ENCODE results near the gene FAM3A. TPM values are rescaled to one million over a fixed set of nuclear protein-coding genes. Genes with fewer than 3 reads are reported as not detected.
"Not testable (repeated sequence)": the region's sequence is repeated elsewhere in the genome, so short reads cannot be mapped to it uniquely, and the experiment has no call there.

FAM3A gene, protein sequence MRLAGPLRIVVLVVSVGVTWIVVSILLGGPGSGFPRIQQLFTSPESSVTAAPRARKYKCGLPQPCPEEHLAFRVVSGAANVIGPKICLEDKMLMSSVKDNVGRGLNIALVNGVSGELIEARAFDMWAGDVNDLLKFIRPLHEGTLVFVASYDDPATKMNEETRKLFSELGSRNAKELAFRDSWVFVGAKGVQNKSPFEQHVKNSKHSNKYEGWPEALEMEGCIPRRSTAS
- total RNA-seq: 10 to 100 TPM; 38.8 to 42.6 (median 41.3) TPM

DNA sequence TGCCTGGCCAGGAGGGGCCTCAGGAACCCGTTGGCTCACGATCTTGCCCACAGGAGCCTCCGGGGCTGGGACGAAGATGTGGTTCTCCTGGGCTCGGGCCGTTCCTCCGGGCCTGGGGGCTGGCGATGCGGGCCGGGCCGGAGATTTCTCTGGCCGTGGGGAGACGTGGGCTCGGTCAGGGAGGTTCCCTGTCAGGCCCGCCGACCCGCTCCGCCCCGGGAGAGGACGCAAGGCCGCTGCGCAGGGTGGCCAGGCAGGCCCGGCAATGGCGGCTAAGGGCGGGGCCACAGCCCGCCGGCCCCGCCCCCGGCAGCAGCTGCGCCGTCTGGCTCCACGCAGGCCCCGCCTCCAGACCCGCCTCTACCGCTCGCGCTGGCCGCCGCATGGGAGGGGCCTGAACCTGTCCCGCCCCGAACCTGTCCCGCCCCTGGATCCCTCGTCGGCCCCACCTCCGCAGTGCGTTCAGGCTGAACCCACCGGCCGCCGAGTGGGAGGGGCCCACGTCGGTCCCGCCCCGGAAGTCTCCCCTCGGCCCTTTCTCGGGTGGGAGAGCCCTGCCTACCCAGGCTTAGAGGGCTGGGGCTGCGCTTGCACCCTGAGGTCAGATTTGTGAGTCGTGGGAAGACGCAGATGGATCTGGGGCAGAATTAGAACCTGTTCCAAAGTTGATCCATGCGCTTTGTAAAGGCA is at the start of gene FAM3A:
TSS of gene FAM3A (minus strand) at position 267 of the 690 bp plus-strand sequence. CDS start 460 bp downstream, outside the sequence.
- TF ChIP-seq POLR2AphosphoS5 (IDR thresholded peaks at IDR 0.05): peak; percentile 62 to 89 (median 85)
- peak; percentile 71 for TF ChIP-seq POLR2A (IDR thresholded peaks at IDR 0.05)
- TF ChIP-seq, protein P1, sequence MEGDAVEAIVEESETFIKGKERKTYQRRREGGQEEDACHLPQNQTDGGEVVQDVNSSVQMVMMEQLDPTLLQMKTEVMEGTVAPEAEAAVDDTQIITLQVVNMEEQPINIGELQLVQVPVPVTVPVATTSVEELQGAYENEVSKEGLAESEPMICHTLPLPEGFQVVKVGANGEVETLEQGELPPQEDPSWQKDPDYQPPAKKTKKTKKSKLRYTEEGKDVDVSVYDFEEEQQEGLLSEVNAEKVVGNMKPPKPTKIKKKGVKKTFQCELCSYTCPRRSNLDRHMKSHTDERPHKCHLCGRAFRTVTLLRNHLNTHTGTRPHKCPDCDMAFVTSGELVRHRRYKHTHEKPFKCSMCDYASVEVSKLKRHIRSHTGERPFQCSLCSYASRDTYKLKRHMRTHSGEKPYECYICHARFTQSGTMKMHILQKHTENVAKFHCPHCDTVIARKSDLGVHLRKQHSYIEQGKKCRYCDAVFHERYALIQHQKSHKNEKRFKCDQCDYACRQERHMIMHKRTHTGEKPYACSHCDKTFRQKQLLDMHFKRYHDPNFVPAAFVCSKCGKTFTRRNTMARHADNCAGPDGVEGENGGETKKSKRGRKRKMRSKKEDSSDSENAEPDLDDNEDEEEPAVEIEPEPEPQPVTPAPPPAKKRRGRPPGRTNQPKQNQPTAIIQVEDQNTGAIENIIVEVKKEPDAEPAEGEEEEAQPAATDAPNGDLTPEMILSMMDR (IDR thresholded peaks at IDR 0.05): no peak
- Histone ChIP-seq H3K27ac (peak within 1 kb of the TSS; percentile 82 to 90), H3K4me3 (peak within 1 kb of the TSS; percentile 66 to 88 (median 66)), H3K9me3 (no peaks in the 10 kb centered on the region), H3K4me1 (no peaks in the 10 kb centered on the region), H3K36me3 (no peaks in the 10 kb centered on the region), H3K27me3 (peaks cover 0 to 20% of the 10 kb centered on the region in 2 donors)
- intact Hi-C loops (cut with DNase I; ENCODE audit: low total_unique reads): loop anchor here (2.0 kb wide), 1 partner anchor 23 kb away; no protein-coding TSS in a partner anchor
- peak; percentile 92 to 94 for DNase-seq (ENCODE audit: low spot score in 2 of 2)

DNA sequence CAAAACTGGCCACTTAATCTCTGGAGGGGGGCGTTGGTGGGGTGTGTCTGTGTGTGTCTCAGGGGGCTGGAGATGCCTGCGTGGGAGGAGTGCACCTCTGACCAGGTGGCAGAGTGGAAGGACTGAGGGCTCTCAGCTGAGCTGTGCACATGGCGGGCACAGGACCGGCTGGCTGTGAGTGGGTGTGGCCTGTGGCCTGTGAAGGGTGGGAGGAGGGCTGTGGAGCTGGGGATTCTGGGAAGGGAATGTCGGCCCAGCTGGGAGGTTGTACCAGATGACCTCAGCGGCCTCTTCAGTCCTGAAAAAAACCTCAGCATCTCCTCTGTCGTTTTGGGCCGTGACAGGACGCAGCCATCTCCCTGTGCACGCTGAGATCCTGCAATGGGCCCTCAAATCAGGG is 46.3 kb upstream of the FAM3A start:
- H3K4me1 ChIP-seq; H3K4me3 ChIP-seq; H3K36me3 ChIP-seq; intact Hi-C loops (cut with DNase I; ENCODE audit: low total_unique reads); DNase-seq (ENCODE audit: low spot score in 2 of 2); H3K27ac ChIP-seq; H3K27me3 ChIP-seq; H3K9me3 ChIP-seq: not testable (repeated sequence)

DNA sequence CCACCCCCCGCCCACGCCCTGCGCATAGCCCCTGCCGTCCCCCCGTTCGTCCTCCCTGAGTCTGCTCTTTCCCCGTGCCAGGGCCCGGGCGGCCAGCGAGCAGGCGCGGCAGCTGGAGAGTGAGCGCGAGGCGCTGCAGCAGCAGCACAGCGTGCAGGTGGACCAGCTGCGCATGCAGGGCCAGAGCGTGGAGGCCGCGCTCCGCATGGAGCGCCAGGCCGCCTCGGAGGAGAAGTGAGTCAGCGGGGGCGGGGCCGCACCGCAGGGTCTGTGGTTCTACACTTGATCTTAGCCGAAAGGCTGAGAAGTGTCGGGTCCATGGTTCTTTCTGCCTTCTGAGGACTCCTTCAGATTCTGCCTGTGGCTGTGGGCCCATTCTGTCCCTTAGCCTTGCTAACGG is 44.3 kb upstream of the FAM3A start:
- H3K4me1 ChIP-seq; DNase-seq (ENCODE audit: low spot score in 2 of 2); H3K4me3 ChIP-seq; H3K27ac ChIP-seq; intact Hi-C loops (cut with DNase I; ENCODE audit: low total_unique reads); H3K27me3 ChIP-seq; H3K9me3 ChIP-seq; H3K36me3 ChIP-seq: not testable (repeated sequence)

DNA sequence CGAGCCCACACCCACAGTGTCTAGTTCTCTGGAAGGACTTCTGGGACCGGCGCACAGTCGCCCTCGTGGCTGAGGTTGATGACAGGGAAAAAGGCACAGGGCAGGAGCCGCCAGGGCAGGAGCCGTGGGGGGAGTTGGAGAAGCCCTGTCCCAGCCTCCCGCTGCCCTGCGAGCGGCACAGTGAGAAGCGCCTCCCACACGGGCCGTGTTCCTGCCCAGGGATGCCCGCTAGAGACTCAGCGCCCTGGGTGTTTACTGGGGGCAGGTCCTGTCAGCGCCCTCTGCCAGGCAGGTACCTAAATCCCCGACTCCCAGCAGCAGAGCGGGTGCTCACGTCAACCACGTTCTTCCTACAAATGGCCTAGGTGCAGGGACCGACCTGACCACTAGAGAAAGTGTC is 42.9 kb upstream of the FAM3A start:
- H3K27me3 ChIP-seq; intact Hi-C loops (cut with DNase I; ENCODE audit: low total_unique reads); H3K4me3 ChIP-seq; H3K27ac ChIP-seq; H3K4me1 ChIP-seq; H3K36me3 ChIP-seq; DNase-seq (ENCODE audit: low spot score in 2 of 2); H3K9me3 ChIP-seq: not testable (repeated sequence)

DNA sequence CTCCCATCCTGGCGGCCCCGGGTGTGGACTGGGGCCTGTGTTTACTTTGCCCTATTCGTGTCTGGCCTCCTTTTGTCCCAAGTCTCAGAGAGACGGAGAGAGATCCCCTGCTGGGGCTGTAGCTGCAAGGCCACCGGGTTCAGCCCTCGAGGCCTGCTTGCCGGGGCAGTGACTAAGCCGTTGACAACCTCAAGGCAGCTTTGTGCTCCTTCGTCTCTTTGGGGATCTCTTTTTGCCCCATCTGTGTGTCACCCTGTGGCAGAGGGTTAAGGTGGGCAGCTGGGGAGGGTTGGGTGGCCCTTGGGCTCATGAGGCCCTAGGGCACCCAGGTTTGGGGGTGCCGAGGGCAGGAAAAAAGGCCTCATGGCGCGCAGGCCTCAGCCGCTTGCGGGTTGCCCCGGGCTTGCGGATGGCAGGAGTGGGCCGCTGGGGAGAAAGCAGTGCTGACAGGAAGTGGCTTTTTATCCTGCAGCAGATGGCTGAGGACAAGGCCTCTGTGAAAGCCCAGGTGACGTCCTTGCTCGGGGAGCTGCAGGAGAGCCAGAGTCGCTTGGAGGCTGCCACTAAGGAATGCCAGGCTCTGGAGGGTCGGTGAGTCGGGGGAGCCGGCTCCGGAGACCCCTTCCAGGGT is 42.1 kb upstream of the FAM3A start:
- peaks cover 0 to 15% of the 10 kb centered on the region in 2 donors for H3K27me3 ChIP-seq

DNA sequence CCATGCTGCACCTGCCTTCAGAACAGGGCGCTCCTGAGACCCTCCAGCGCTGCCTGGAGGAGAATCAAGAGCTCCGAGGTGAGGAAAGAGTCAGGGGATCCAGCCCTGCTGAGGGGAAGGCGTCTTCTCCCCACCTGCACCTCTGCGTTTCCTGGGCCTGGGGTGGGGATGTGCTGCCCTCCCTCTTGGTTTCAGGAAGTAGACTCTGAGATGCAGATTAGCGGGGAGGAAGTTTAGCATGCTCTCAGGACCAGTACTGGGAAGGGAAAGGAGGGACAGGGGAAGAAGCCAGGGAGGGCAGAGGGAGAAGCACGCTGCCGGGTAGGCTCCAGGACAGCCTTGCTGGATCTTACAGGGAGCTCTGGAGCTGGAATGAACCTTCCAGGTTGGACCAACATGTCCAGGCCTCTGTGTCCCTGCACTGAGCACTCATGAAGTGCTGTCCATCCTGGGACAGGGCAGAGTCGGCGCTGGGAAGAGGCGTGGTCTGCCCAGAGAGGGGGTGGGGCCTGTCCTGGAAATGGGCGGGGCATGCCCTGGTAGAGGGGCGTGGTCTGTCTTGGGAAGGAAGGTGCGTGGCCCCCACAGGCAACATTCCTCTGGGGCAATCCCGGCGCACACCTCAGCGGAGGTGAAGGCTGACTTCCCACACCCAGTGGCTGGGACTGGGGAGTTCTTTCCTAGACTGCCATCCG is 36.2 kb upstream of the FAM3A start:
- intact Hi-C loops (cut with DNase I; ENCODE audit: low total_unique reads); H3K27ac ChIP-seq; H3K9me3 ChIP-seq; DNase-seq (ENCODE audit: low spot score in 2 of 2); H3K4me1 ChIP-seq; H3K4me3 ChIP-seq; H3K36me3 ChIP-seq: not testable (repeated sequence)
- peaks cover 0 to 25% of the 10 kb centered on the region in 2 donors for H3K27me3 ChIP-seq

More for the DNA sequence above, 42.1 kb upstream of the FAM3A start:
- intact Hi-C loops (cut with DNase I; ENCODE audit: low total_unique reads); H3K4me3 ChIP-seq; H3K9me3 ChIP-seq; H3K4me1 ChIP-seq; H3K27ac ChIP-seq; DNase-seq (ENCODE audit: low spot score in 2 of 2); H3K36me3 ChIP-seq: not testable (repeated sequence)

DNA sequence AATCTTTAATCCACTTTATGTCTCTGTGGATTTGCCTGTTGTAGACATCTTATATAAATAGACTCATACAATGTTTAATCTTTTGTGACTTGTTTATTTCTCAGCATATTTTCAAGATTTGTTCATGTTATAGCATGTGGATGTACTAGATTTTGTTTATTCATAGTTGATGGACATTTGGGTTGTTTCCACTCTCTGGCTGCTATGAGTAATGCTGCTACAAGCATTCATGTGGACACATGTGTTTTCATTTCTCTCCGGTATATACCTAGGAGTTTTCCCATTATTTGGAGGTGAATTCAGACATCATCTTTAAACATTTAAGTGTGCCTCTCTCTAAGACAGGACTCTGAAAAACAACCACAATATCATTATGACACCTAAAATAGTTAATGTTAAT is 33.7 kb upstream of the FAM3A start:
- Histone ChIP-seq H3K27me3 (peaks cover 0 to 23% of the 10 kb centered on the region in 2 donors), H3K4me1 (no peaks in the 10 kb centered on the region), H3K4me3 (no peak overlapping the region), H3K27ac (no peak overlapping the region), H3K36me3 (no peaks in the 10 kb centered on the region), H3K9me3 (no peaks in the 10 kb centered on the region)
- DNase-seq (ENCODE audit: low spot score in 2 of 2): no peak
- intact Hi-C loops (cut with DNase I; ENCODE audit: low total_unique reads): no loop called here
- TF ChIP-seq POLR2A (IDR thresholded peaks at IDR 0.05) (no peak), POLR2AphosphoS5 (IDR thresholded peaks at IDR 0.05) (no peak)
- TF ChIP-seq, protein P1 (IDR thresholded peaks at IDR 0.05): no peak
